Stomach (tissue), 9 donors: Measurements from ENCODE around the gene CARMIL1. TPM values are rescaled to one million over a fixed set of nuclear protein-coding genes. Genes with fewer than 3 reads are reported as not detected.

Experiments used
- DNase-seq, 2 donors: peaks; one replicate each; pipeline versions ENCODE4 v3.0.0 to v3.0.0-alpha.2; 2013 to 2019
- H3K27ac ChIP-seq, 5 donors: fragments of 200-600 bp in 4 of 5; sonication (generic) in 4 of 5; one replicate each; pipeline ENCODE4 v1.5.1; 2013 to 2019; ENCODE audit warnings: mild to moderate bottlenecking in 1 of 5, moderate library complexity in 1 of 5
- H3K27me3 ChIP-seq, 3 donors: fragments of 200-600 bp; sonication (generic); one replicate each; pipeline ENCODE4 v1.5.1; 2017 to 2019; ENCODE audit warnings: mixed run types in 1 of 3
- H3K36me3 ChIP-seq, 4 donors: fragments of 200-600 bp; sonication (generic); 1 replicate in 3 of 4; 2 replicates in 1 of 4; pipeline ENCODE4 v1.5.1; 2016 to 2019
- H3K4me1 ChIP-seq, 4 donors: fragments of 200-600 bp; sonication (generic); one replicate each; pipeline ENCODE4 v1.5.1; 2016 to 2019
- H3K4me3 ChIP-seq, 4 donors: fragments of 200-600 bp; sonication (generic) in 3 of 4; one replicate each; pipeline ENCODE4 v1.5.1; 2016 to 2019; ENCODE audit warnings: mild to moderate bottlenecking in 1 of 4
- H3K9me3 ChIP-seq, 4 donors: fragments of 200-600 bp; sonication (generic); one replicate each; pipeline ENCODE4 v1.5.1; 2016 to 2019
- CTCF ChIP-seq, 7 experiments: fragments of 450-650 bp in 4 of 7; fragments of 200-600 bp in 3 of 7; sonication (generic) in 3 of 7; IDR thresholded peaks; one replicate each; pipeline ENCODE4 v1.5.1; 2016 to 2019; ENCODE audit warnings: antibody characterized with exemption in 7 of 7, control low read depth in 2 of 7, mild to moderate bottlenecking in 1 of 7
- EP300 ChIP-seq: sonication (generic); formaldehyde crosslinking; IDR thresholded peaks from one replicate; pipeline ENCODE4 v1.6.1; 2017; ENCODE audit warnings: antibody characterized with exemption
- POLR2A ChIP-seq, 4 donors: fragments of 450-650 bp; IDR thresholded peaks; one replicate each; pipeline ENCODE4 v1.6.1; 2016; ENCODE audit warnings: antibody characterized with exemption in 4 of 4, control low read depth in 2 of 4, mild to moderate bottlenecking in 1 of 4, moderate library complexity in 1 of 4
- POLR2AphosphoS5 ChIP-seq, 3 donors: sonication (generic); formaldehyde crosslinking; IDR thresholded peaks; one replicate each; pipeline ENCODE4 v1.6.1; 2016; ENCODE audit warnings: antibody characterized with exemption in 3 of 3
- WGBS, 5 donors: extraction: QIAGEN DNeasy Blood & Tissue Kit in 3 of 5; methylation state at CpG; one replicate each; pipeline versions ENCODE4 v1.1.5 to v1.1.7; 2013 to 2018; 5-methylcytosine and 5-hydroxymethylcytosine counted together
- intact Hi-C: fragments of 100-400 bp; cut with DNase I; formaldehyde crosslinking; loops from one replicate; pipeline ENCODE4 v1.15.1; 2023; ENCODE audit warnings: low total_unique reads
- polyA plus RNA-seq, 3 donors: library from polyadenylated mRNA; stranded (reverse); fragments of 200-250 nt; gene quantifications; one replicate each; pipeline ENCODE4 v1.2.3, GENCODE V29; 2013
- total RNA-seq, 5 donors: library from RNA; depleted of rRNA; stranded (reverse); fragments of >200 nt; gene quantifications; one replicate each; pipeline versions ENCODE4 v1.1.0 to v1.2.3, GENCODE V29; 2014 to 2016
- donor health status: healthy with polysubstance abuse.
- donor health status: Bipolar disorder and iron deficiency.
- donor health status: healthy.

CARMIL1 gene
- total and polyA plus RNA-seq, 8 donors: 10.5 to 42.7 (median 14.9) TPM

GRCh38 chr6:25489399-25489798, 210.2 kb downstream of the CARMIL1 start:
- Histone ChIP-seq H3K4me1 (peaks cover 5 to 18% (median 11%) of the 10 kb centered on the region in 4 donors), H3K27me3 (no peaks in the 10 kb centered on the region), H3K27ac (peak overlapping the region in 1 of 5 donors; percentile 10), H3K9me3 (no peaks in the 10 kb centered on the region), H3K4me3 (no peak overlapping the region), H3K36me3 (peaks cover 0 to 16% (median 2%) of the 10 kb centered on the region in 4 donors)
- TF ChIP-seq POLR2A (IDR thresholded peaks at IDR 0.05): no peak
- TF ChIP-seq CTCF (IDR thresholded peaks at IDR 0.05): no peak
- TF ChIP-seq EP300: no peak
- no peak for TF ChIP-seq POLR2AphosphoS5 (IDR thresholded peaks at IDR 0.05)
- DNase-seq: no peak
- intact Hi-C loops: loop anchor here (5.0 kb wide), 1 partner anchor 217 kb away; no protein-coding TSS in a partner anchor
- 79 to 86% (median 81%) methylated on average over 3 of the region's 3 CpGs for WGBS, 5 donors

DNA sequence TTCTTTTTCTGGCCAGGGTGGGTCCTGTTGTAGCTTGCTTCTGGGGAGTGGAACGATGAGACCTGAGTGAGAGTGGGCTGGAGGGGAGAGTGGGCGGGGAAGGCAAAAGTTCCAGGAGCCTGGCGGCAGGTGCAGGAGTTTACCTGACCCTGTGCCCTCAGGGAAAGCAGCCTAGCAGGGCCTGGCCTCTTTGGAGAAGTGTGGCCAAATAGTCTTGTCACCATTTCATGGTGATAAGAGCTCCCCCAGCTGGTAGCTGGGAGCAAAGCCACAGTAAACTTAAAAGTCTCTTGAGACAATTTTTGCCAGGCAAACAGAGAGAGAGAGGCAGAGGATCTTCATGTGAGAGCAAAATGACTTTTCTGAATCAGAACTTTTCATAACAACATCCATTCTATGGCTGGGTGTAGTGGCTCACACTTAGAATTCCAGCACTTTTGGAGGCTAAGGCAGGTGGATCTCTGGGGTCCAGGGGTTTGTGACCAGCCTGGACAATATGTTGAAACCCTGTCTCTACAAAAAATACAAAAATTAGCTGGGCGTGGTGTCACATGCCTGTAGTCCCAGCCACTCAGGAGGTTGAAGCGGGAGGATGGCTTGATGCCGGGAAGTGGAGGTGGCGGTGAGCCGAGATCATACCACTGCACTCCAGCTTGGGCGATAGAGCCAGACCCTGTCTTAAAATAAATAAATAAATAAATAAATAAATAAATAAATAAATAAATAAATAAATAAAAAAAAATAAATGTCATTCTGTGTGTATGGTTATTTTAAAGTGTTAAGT, 211.0 kb downstream of the CARMIL1 start:
- peak in 2 of 3 donors; percentile 15 to 65 for TF ChIP-seq POLR2AphosphoS5 (IDR thresholded peaks at IDR 0.05)
- peak in 5 of 7 experiments; percentile 71 to 89 (median 80) for TF ChIP-seq CTCF (IDR thresholded peaks at IDR 0.05)
- TF ChIP-seq EP300: no peak
- 58 to 70% (median 62%) methylated on average over 9 of the region's 9 CpGs for WGBS, 5 donors
- H3K27ac ChIP-seq: peak overlapping the region in 1 of 5 donors; percentile 10

GRCh38 chr6:25492951-25493350, 213.8 kb downstream of the CARMIL1 start:
- Histone ChIP-seq H3K4me3 (no peak overlapping the region), H3K27ac (no peak overlapping the region), H3K36me3 (peaks cover 0 to 22% (median 2%) of the 10 kb centered on the region in 4 donors), H3K9me3 (no peaks in the 10 kb centered on the region), H3K4me1 (peaks cover 5 to 9% (median 7%) of the 10 kb centered on the region in 4 donors), H3K27me3 (no peaks in the 10 kb centered on the region)
- intact Hi-C loops: no loop called here
- WGBS, 5 donors: 89 to 99% (median 96%) methylated on average over 3 of the region's 3 CpGs
- DNase-seq: no peak
- TF ChIP-seq POLR2A (IDR thresholded peaks at IDR 0.05) (no peak), EP300 (no peak)

More for the DNA sequence above, 211.0 kb downstream of the CARMIL1 start:
- DNase-seq: peak; percentile 83 to 91
- H3K4me3 ChIP-seq: no peak overlapping the region
- no peaks in the 10 kb centered on the region for H3K9me3 ChIP-seq
- peaks cover 0 to 21% (median 2%) of the 10 kb centered on the region in 4 donors for H3K36me3 ChIP-seq
- H3K4me1 ChIP-seq: peaks cover 5 to 18% (median 11%) of the 10 kb centered on the region in 4 donors
- intact Hi-C loops: no loop called here
- H3K27me3 ChIP-seq: no peaks in the 10 kb centered on the region

DNA sequence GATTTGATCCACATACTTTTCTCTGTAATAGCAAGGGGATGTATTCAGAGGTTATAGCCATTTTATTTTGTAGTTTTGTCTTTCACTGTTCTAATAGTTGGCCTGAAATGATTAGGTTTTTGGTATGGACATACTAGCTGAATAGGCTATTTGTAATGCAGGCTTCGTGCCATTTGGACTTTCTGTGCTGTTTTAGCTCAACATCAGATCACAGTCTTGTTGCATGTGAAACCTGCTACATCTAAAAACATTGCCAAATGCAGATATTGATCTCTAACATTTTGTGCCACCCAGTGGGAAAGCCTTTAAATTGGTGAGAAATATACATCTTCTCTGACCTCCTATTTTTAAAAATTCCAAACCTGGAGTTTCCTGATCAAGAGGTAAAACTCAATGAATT, 215.3 kb downstream of the CARMIL1 start:
- H3K27ac ChIP-seq: no peak overlapping the region
- DNase-seq: no peak
- TF ChIP-seq EP300: no peak
- TF ChIP-seq POLR2A (IDR thresholded peaks at IDR 0.05): no peak
- no peak for TF ChIP-seq POLR2AphosphoS5 (IDR thresholded peaks at IDR 0.05)
- TF ChIP-seq CTCF (IDR thresholded peaks at IDR 0.05): no peak
- no peaks in the 10 kb centered on the region for H3K9me3 ChIP-seq
- H3K4me3 ChIP-seq: no peak overlapping the region
- H3K27me3 ChIP-seq: no peaks in the 10 kb centered on the region
- H3K4me1 ChIP-seq: peaks cover 5 to 9% (median 7%) of the 10 kb centered on the region in 4 donors
- intact Hi-C loops: no loop called here
- 76 to 89% (median 87%) methylated on average over 1 of the region's 1 CpG for WGBS, 5 donors
- H3K36me3 ChIP-seq: peaks cover 0 to 15% (median 2%) of the 10 kb centered on the region in 4 donors
